HCT116 (cell line): ENCODE results near the gene PARVB. TPM values are rescaled to one million over a fixed set of nuclear protein-coding genes. Genes with fewer than 3 reads are reported as not detected.

Source experiments
- ATAC-seq: fragments of 200-7000 bp; cut with Tn5 transposase; 2 replicates; pipeline ENCODE4 v1.9.1; 2020; ENCODE audit warnings: mild to moderate bottlenecking, moderate library complexity
- BruUV-seq: library from RNA; stranded (reverse); fragments of 400-500 nt; replicated peaks from 2 replicates; lab custom pipeline; 2021; lab: Mats Ljungman, UMichigan
- CTCF ChIA-PET: fragments of 300-600 bp; sonication (Branson Sonifier 250); formaldehyde crosslinking; loops from one replicate; lab custom pipeline; 2021; ENCODE audit warnings: antibody characterized with exemption; lab: Charles Lee
- POLR2A ChIA-PET: fragments of 300-600, 350-600 bp; sonication (Branson Sonifier 250); formaldehyde crosslinking; loops from one replicate; lab custom pipeline; 2021; ENCODE audit warnings: antibody characterized with exemption; lab: Charles Lee
- RAD21 ChIA-PET, 2 experiments: fragments of 300-600 bp; sonication (Branson Sonifier 250); formaldehyde crosslinking; loops; one replicate each; lab custom pipeline; 2023; ENCODE audit warnings: low total read pairs in 2 of 2; ENCODE audit not compliant: uncharacterized antibody in 2 of 2, unreplicated experiment in 2 of 2, low non-redundant PET in 1 of 2; lab: Charles Lee
- DNase-seq: peaks from one replicate; pipeline ENCODE4 v3.0.0-alpha.2; 2010; ENCODE audit warnings: low read depth, low spot score
- H2AFZ ChIP-seq: fragments of 200-600 bp; shearing (Covaris generic), sonication (generic); 2 replicates; pipeline ENCODE4 v1.6.1; 2017; ENCODE audit warnings: low read depth, mixed run types, mixed read lengths, antibody characterized with exemption, low read length; ENCODE audit not compliant: poor library complexity, severe bottlenecking
- H3K27ac ChIP-seq: 2 replicates; pipeline ENCODE4 v1.5.1; 2012; ENCODE audit warnings: low read depth, low read length
- H3K27me3 ChIP-seq: fragments of 200-600 bp; sonication (generic); 2 replicates; pipeline ENCODE4 v1.6.1; 2016; ENCODE audit warnings: mixed run types, low read length, mixed read lengths; ENCODE audit not compliant: insufficient read depth
- H3K36me3 ChIP-seq, 2 experiments: fragments of 200-500 bp in 1 of 2; fragments of 200-600 bp in 1 of 2; sonication (Bioruptor generic) in 1 of 2; sonication (generic) in 1 of 2; 2 replicates each; pipeline versions ENCODE4 v1.5.1 to v1.6.1; 2014 to 2016; ENCODE audit warnings: low read length in 2 of 2, inconsistent platforms in 1 of 2, mixed read lengths in 1 of 2, mixed run types in 1 of 2; ENCODE audit not compliant: insufficient read depth in 2 of 2, control insufficient read depth in 1 of 2
- H3K4me1 ChIP-seq, 2 experiments: fragments of 200-600 bp in 1 of 2; sonication (generic) in 1 of 2; 2 replicates each; pipeline versions ENCODE4 v1.5.1 to v1.6.1; 2012 to 2017; ENCODE audit warnings: low read length in 2 of 2, inconsistent platforms in 1 of 2, mild to moderate bottlenecking in 1 of 2, mixed read lengths in 1 of 2, mixed run types in 1 of 2, moderate library complexity in 1 of 2; ENCODE audit not compliant: insufficient read depth in 2 of 2, control insufficient read depth in 1 of 2
- H3K4me2 ChIP-seq: fragments of 200-600 bp; sonication (generic); 2 replicates; pipeline ENCODE4 v1.6.1; 2017; ENCODE audit warnings: mixed run types, low read length, mixed read lengths
- H3K4me3 ChIP-seq, 2 experiments: fragments of 200-600 bp in 1 of 2; sonication (generic) in 1 of 2; replicated peaks in 1 of 2; 2 replicates each; pipeline ENCODE4 v1.5.1; 2011 to 2016; ENCODE audit warnings: low read length in 2 of 2, control low read depth in 1 of 2, low read depth in 1 of 2, mild to moderate bottlenecking in 1 of 2, mixed read lengths in 1 of 2, mixed run types in 1 of 2
- H3K79me2 ChIP-seq: fragments of 200-600 bp; sonication (generic); 2 replicates; pipeline ENCODE4 v1.6.1; 2017; ENCODE audit warnings: mild to moderate bottlenecking, mixed run types, low read length, moderate library complexity, mixed read lengths; ENCODE audit not compliant: insufficient read depth
- H3K9ac ChIP-seq: fragments of 200-600 bp; sonication (generic); 2 replicates; pipeline ENCODE4 v1.6.1; 2016; ENCODE audit warnings: low read length, mixed read lengths
- H3K9me2 ChIP-seq: fragments of 200-600 bp; sonication (generic), shearing (Covaris generic); 2 replicates; pipeline ENCODE4 v1.6.1; 2017; ENCODE audit warnings: mixed run types, mild to moderate bottlenecking, moderate library complexity; ENCODE audit not compliant: insufficient read depth
- H3K9me3 ChIP-seq, 2 experiments: fragments of 200-500 bp in 1 of 2; fragments of 200-600 bp in 1 of 2; sonication (Bioruptor generic) in 1 of 2; sonication (generic) in 1 of 2; 2 replicates each; pipeline ENCODE4 v1.6.1; 2014 to 2017; ENCODE audit warnings: low read length in 2 of 2, mixed read lengths in 2 of 2, inconsistent platforms in 1 of 2, low read depth in 1 of 2, mild to moderate bottlenecking in 1 of 2, mixed run types in 1 of 2, moderate library complexity in 1 of 2; ENCODE audit not compliant: control insufficient read depth in 1 of 2, insufficient read depth in 1 of 2
- H4K20me1 ChIP-seq: fragments of 200-600 bp; sonication (generic), shearing (Covaris generic); 2 replicates; pipeline ENCODE4 v1.6.1; 2017; ENCODE audit warnings: mixed run types, mild to moderate bottlenecking, moderate library complexity; ENCODE audit not compliant: insufficient read depth
- CEBPB ChIP-seq: IDR thresholded peaks from 2 replicates; pipeline ENCODE4 v1.6.1; 2012; ENCODE audit warnings: low read depth
- EGR1 ChIP-seq: IDR thresholded peaks from 2 replicates; pipeline ENCODE4 v1.6.1; 2012; ENCODE audit warnings: low read depth
- FOSL1 ChIP-seq: IDR thresholded peaks from 2 replicates; pipeline ENCODE4 v1.6.1; 2012; ENCODE audit warnings: low read depth
- POLR2AphosphoS5 ChIP-seq: IDR thresholded peaks from 2 replicates; pipeline ENCODE4 v1.6.1; 2011; ENCODE audit warnings: mild to moderate bottlenecking, low read depth, low read length, moderate library complexity
- RAD21 ChIP-seq: IDR thresholded peaks from 2 replicates; pipeline ENCODE4 v1.6.1; 2012; ENCODE audit warnings: low read depth, mild to moderate bottlenecking
- SP1 ChIP-seq: IDR thresholded peaks from 2 replicates; pipeline ENCODE4 v1.6.1; 2012; ENCODE audit warnings: low read depth
- intact Hi-C: fragments of 100-400 bp; cut with micrococcal nuclease; formaldehyde crosslinking; loops from 2 replicates; pipeline ENCODE4 v1.10.0; 2022
- total RNA-seq: library from RNA; stranded (reverse); gene quantifications from one replicate; pipeline ENCODE4 v1.2.1, GENCODE V29; 2021; ENCODE audit not compliant: unreplicated experiment
- TF ChIP-seq, protein P1 (sequence below), 3 experiments: fragments of 200-600 bp in 1 of 3; sonication (generic) in 1 of 3; IDR thresholded peaks in 2 of 3; conservative IDR thresholded peaks in 1 of 3; 2 replicates each; pipeline ENCODE4 v1.5.1; 2012 to 2017; ENCODE audit warnings: low read depth in 2 of 3, low read length in 2 of 3, antibody characterized with exemption in 1 of 3, borderline replicate concordance in 1 of 3, control low read depth in 1 of 3, mild to moderate bottlenecking in 1 of 3, mixed read lengths in 1 of 3, mixed run types in 1 of 3, moderate library complexity in 1 of 3; ENCODE audit not compliant: insufficient read depth in 1 of 3

PARVB gene
- total RNA-seq, 1 experiment from 2014 or later: 21.4 TPM

DNA sequence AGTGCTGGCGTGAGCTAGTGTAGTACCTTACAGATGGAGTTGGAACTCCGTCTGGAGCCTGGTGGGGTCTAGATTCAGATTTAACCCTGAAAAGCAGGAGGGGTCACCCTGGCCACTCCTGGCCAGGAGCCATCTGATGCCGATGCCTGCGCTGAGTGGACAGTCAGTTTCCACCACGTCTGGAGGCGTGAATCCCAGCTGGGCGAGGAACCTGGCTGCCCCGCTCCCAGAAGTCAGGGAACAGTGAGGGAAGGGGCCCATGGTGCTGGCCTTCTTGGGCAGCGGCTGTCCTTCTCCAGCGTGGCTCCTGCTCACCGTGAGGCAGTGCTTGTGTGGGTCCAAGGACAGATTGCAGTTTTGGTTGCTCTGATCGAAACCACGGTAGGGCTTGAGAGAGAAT is 76.3 kb downstream of the PARVB start:
- H3K9me3 ChIP-seq: no peaks in the 10 kb centered on the region
- CTCF ChIA-PET: no interaction called here
- H3K4me3 ChIP-seq: no peak overlapping the region
- intact Hi-C loops: no loop called here
- POLR2A ChIA-PET: no interaction called here
- H3K9ac ChIP-seq: no peak overlapping the region
- DNase-seq (no peak), ATAC-seq (no peak)
- RAD21 ChIA-PET: no interaction called here
- H3K4me1 ChIP-seq: no peaks in the 10 kb centered on the region
- no peak overlapping the region for H2AFZ ChIP-seq
- H3K4me2 ChIP-seq: no peak overlapping the region
- H3K27me3 ChIP-seq: no peaks in the 10 kb centered on the region
- no peaks in the 10 kb centered on the region for H3K79me2 ChIP-seq
- H4K20me1 ChIP-seq: no peaks in the 10 kb centered on the region
- TF ChIP-seq FOSL1: no peak
- no peak for TF ChIP-seq CEBPB
- TF ChIP-seq, protein P1, sequence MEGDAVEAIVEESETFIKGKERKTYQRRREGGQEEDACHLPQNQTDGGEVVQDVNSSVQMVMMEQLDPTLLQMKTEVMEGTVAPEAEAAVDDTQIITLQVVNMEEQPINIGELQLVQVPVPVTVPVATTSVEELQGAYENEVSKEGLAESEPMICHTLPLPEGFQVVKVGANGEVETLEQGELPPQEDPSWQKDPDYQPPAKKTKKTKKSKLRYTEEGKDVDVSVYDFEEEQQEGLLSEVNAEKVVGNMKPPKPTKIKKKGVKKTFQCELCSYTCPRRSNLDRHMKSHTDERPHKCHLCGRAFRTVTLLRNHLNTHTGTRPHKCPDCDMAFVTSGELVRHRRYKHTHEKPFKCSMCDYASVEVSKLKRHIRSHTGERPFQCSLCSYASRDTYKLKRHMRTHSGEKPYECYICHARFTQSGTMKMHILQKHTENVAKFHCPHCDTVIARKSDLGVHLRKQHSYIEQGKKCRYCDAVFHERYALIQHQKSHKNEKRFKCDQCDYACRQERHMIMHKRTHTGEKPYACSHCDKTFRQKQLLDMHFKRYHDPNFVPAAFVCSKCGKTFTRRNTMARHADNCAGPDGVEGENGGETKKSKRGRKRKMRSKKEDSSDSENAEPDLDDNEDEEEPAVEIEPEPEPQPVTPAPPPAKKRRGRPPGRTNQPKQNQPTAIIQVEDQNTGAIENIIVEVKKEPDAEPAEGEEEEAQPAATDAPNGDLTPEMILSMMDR (IDR thresholded peaks at IDR 0.05 in 2 of 3, conservative IDR thresholded peaks at IDR 0.05 in 1 of 3; ENCODE audit: borderline replicate concordance in 1 of 3, insufficient read depth in 1 of 3, low read depth in 2 of 3, low read length in 2 of 3): no peak
- TF ChIP-seq SP1: no peak
- no peak for TF ChIP-seq POLR2AphosphoS5
- TF ChIP-seq, all 23 proteins: peak for 0
- H3K27ac ChIP-seq: no peak overlapping the region
- H3K36me3 ChIP-seq: no peaks in the 10 kb centered on the region
- no peaks in the 10 kb centered on the region for H3K9me2 ChIP-seq
- no TSS peak for BruUV-seq

DNA sequence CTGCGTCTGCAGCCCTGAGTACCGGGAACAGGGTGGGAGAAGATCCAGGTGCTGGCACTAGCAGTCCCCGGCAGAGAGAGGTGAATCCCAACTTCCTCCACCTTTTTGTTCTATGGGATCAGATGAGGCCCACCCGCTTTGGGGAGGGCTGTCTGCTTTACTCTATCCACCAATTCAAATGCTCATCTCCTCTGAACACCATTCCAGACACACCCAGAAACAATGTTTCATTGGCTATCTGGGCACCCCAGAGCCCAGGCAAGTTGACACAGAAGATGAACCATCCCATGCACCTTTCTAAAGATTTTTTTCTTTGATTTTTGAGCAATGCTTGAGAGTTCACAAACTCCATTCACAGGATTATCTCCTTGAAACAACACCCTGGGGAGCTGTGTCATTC is 78.0 kb downstream of the PARVB start:
- no peak overlapping the region for H2AFZ ChIP-seq
- no peaks in the 10 kb centered on the region for H4K20me1 ChIP-seq
- ATAC-seq: no peak
- DNase-seq: no peak
- TF ChIP-seq EGR1: no peak
- TF ChIP-seq POLR2AphosphoS5: no peak
- no peak for TF ChIP-seq RAD21
- CTCF ChIA-PET: no interaction called here
- H3K9me3 ChIP-seq: no peaks in the 10 kb centered on the region
- H3K4me3 ChIP-seq: no peak overlapping the region
- no peaks in the 10 kb centered on the region for H3K79me2 ChIP-seq
- H3K4me1 ChIP-seq: no peaks in the 10 kb centered on the region
- H3K9ac ChIP-seq: no peak overlapping the region
- intact Hi-C loops: no loop called here
- no peaks in the 10 kb centered on the region for H3K36me3 ChIP-seq
- RAD21 ChIA-PET: no interaction called here
- H3K9me2 ChIP-seq: no peaks in the 10 kb centered on the region
- no TSS peak for BruUV-seq
- no peak overlapping the region for H3K4me2 ChIP-seq
- no peak overlapping the region for H3K27ac ChIP-seq
- no peaks in the 10 kb centered on the region for H3K27me3 ChIP-seq
- POLR2A ChIA-PET: no interaction called here
